Upper lobe of left lung (tissue), 6 donors: ENCODE results near the gene ZNF414. TPM values are rescaled to one million over a fixed set of nuclear protein-coding genes. Genes with fewer than 3 reads are reported as not detected.

Source experiments
- ATAC-seq, 2 donors: fragments of 200-7000 bp; cut with Tn5 transposase; one replicate each; pipeline ENCODE4 v1.9.1; 2022; ENCODE audit warnings: mild to moderate bottlenecking in 2 of 2, moderate library complexity in 2 of 2; ENCODE audit not compliant: low FRiP score in 2 of 2
- DNase-seq, 2 donors: peaks; one replicate each; pipeline ENCODE4 v3.0.0-alpha.2; 2019 to 2020
- H3K27ac ChIP-seq, 4 donors: fragments of 200-600 bp; sonication (generic); one replicate each; pipeline ENCODE4 v1.5.1; 2016 to 2019
- H3K27me3 ChIP-seq, 4 donors: fragments of 200-600 bp; sonication (generic); one replicate each; pipeline ENCODE4 v1.5.1; 2017 to 2019
- H3K36me3 ChIP-seq, 4 donors: fragments of 200-600 bp; sonication (generic); one replicate each; pipeline ENCODE4 v1.5.1; 2016 to 2019
- H3K4me1 ChIP-seq, 4 donors: fragments of 200-600 bp; sonication (generic); one replicate each; pipeline ENCODE4 v1.5.1; 2018 to 2019
- H3K4me3 ChIP-seq, 4 donors: fragments of 200-600 bp; sonication (generic); one replicate each; pipeline ENCODE4 v1.5.1; 2017 to 2019; ENCODE audit warnings: mild to moderate bottlenecking in 2 of 4, moderate library complexity in 1 of 4
- H3K9me3 ChIP-seq, 4 donors: fragments of 200-600 bp; sonication (generic); one replicate each; pipeline ENCODE4 v1.5.1; 2018 to 2019
- CTCF ChIP-seq, 6 experiments: fragments of 450-650 bp in 4 of 6; fragments of 200-600 bp in 2 of 6; sonication (generic) in 2 of 6; IDR thresholded peaks; one replicate each; pipeline ENCODE4 v1.5.1; 2016 to 2019; ENCODE audit warnings: antibody characterized with exemption in 6 of 6
- EP300 ChIP-seq, 4 donors: sonication (generic); formaldehyde crosslinking; IDR thresholded peaks; one replicate each; pipeline ENCODE4 v1.5.1; 2017; ENCODE audit warnings: antibody characterized with exemption in 4 of 4, control low read depth in 2 of 4
- POLR2A ChIP-seq, 4 donors: fragments of 450-650 bp; IDR thresholded peaks; one replicate each; pipeline ENCODE4 v1.5.1; 2016 to 2017; ENCODE audit warnings: antibody characterized with exemption in 4 of 4, mild to moderate bottlenecking in 2 of 4
- POLR2AphosphoS5 ChIP-seq, 2 donors: sonication (generic); formaldehyde crosslinking; IDR thresholded peaks; one replicate each; pipeline ENCODE4 v1.5.1; 2017; ENCODE audit warnings: antibody characterized with exemption in 2 of 2
- WGBS, 2 donors: methylation state at CpG; one replicate each; pipeline ENCODE4 v1.1.5; 2017 to 2018; 5-methylcytosine and 5-hydroxymethylcytosine counted together
- total RNA-seq, 6 donors: library from RNA; depleted of rRNA in 4 of 6; stranded (reverse); fragments of >200 nt in 4 of 6; gene quantifications; one replicate each; pipeline versions ENCODE4 v1.1.0 to v1.2.1, GENCODE V29; 2016 to 2021
- donor health status: DM: no; HTN: no; CAD: no; lungs with moderate emphysema.
- donor health status: DM: no; HTN: yes; CAD: no; lungs with severe emphysema.

Gene ZNF414
- total RNA-seq, 6 donors from 2014 or later: 10.5 to 39.8 (median 25.4) TPM

GRCh38 chr19:8466018-8466417, 47.9 kb downstream of the ZNF414 start:
- 83 to 92% methylated on average over 4 of the region's 4 CpGs for WGBS, 2 donors
- H3K36me3 ChIP-seq: peaks cover 41 to 84% (median 64%) of the 10 kb centered on the region in 4 donors

GRCh38 chr19:8463365-8463764, 50.6 kb downstream of the ZNF414 start:
- Histone ChIP-seq H3K4me3 (no peak overlapping the region), H3K36me3 (peaks cover 26 to 58% (median 41%) of the 10 kb centered on the region in 4 donors), H3K9me3 (no peaks in the 10 kb centered on the region), H3K27me3 (no peaks in the 10 kb centered on the region), H3K27ac (peak overlapping the region in 3 of 4 donors; percentile 1 to 39 (median 22)), H3K4me1 (peaks cover 40 to 52% (median 45%) of the 10 kb centered on the region in 4 donors)
- WGBS, 2 donors: 63 to 78% methylated on average over 8 of the region's 8 CpGs
- DNase-seq (no peak), ATAC-seq (no peak)
- TF ChIP-seq CTCF (IDR thresholded peaks at IDR 0.05) (no peak), POLR2A (IDR thresholded peaks at IDR 0.05) (no peak), POLR2AphosphoS5 (IDR thresholded peaks at IDR 0.05) (no peak), EP300 (IDR thresholded peaks at IDR 0.05) (no peak)

More at GRCh38 chr19:8466018-8466417, 47.9 kb downstream of the ZNF414 start:
- no peaks in the 10 kb centered on the region for H3K27me3 ChIP-seq
- no peak for ATAC-seq
- no peak for DNase-seq
- H3K4me1 ChIP-seq: peaks cover 13 to 26% (median 19%) of the 10 kb centered on the region in 4 donors
- H3K4me3 ChIP-seq: no peak overlapping the region
- TF ChIP-seq EP300 (IDR thresholded peaks at IDR 0.05) (no peak), CTCF (IDR thresholded peaks at IDR 0.05) (no peak), POLR2A (IDR thresholded peaks at IDR 0.05) (no peak), POLR2AphosphoS5 (IDR thresholded peaks at IDR 0.05) (no peak)
- H3K27ac ChIP-seq: no peak overlapping the region
- no peaks in the 10 kb centered on the region for H3K9me3 ChIP-seq

GRCh38 chr19:8462571-8462970, 51.4 kb downstream of the ZNF414 start:
- TF ChIP-seq EP300 (IDR thresholded peaks at IDR 0.05) (no peak), POLR2A (IDR thresholded peaks at IDR 0.05) (no peak), CTCF (IDR thresholded peaks at IDR 0.05) (no peak), POLR2AphosphoS5 (IDR thresholded peaks at IDR 0.05) (no peak)
- ATAC-seq (no peak), DNase-seq (no peak)
- Histone ChIP-seq H3K27ac (no peak overlapping the region), H3K4me3 (no peak overlapping the region), H3K4me1 (peaks cover 48 to 60% (median 53%) of the 10 kb centered on the region in 4 donors), H3K36me3 (peaks cover 24 to 50% (median 38%) of the 10 kb centered on the region in 4 donors), H3K27me3 (no peaks in the 10 kb centered on the region), H3K9me3 (no peaks in the 10 kb centered on the region)
- 69 to 80% methylated on average over 5 of the region's 5 CpGs for WGBS, 2 donors

- Histone ChIP-seq H3K4me1 (peaks cover 54 to 66% (median 59%) of the 10 kb centered on the region in 4 donors), H3K36me3 (peaks cover 19 to 48% (median 32%) of the 10 kb centered on the region in 4 donors), H3K4me3 (no peak overlapping the region), H3K9me3 (no peaks in the 10 kb centered on the region), H3K27ac (no peak overlapping the region), H3K27me3 (no peaks in the 10 kb centered on the region)
- TF ChIP-seq CTCF (IDR thresholded peaks at IDR 0.05) (no peak), POLR2A (IDR thresholded peaks at IDR 0.05) (no peak), POLR2AphosphoS5 (IDR thresholded peaks at IDR 0.05) (no peak), EP300 (IDR thresholded peaks at IDR 0.05) (no peak)
- DNase-seq (no peak), ATAC-seq (no peak)
- WGBS, 2 donors: 87% methylated on average over 14 of the region's 14 CpGs
These were observed 52.1 kb downstream of the ZNF414 start for GRCh38 chr19:8461891-8462290.

GRCh38 chr19:8461376-8461775, 52.6 kb downstream of the ZNF414 start:
- WGBS, 2 donors: 87 to 90% methylated on average over 4 of the region's 4 CpGs
- no peaks in the 10 kb centered on the region for H3K9me3 ChIP-seq
- H3K4me1 ChIP-seq: peaks cover 58 to 66% (median 64%) of the 10 kb centered on the region in 4 donors
- ATAC-seq (no peak), DNase-seq (no peak)
- peak overlapping the region in 1 of 4 donors; percentile 57 for H3K27ac ChIP-seq
- no peaks in the 10 kb centered on the region for H3K27me3 ChIP-seq
- no peak for TF ChIP-seq EP300 (IDR thresholded peaks at IDR 0.05)
- TF ChIP-seq CTCF (IDR thresholded peaks at IDR 0.05): no peak
- no peak for TF ChIP-seq POLR2A (IDR thresholded peaks at IDR 0.05)
- no peak for TF ChIP-seq POLR2AphosphoS5 (IDR thresholded peaks at IDR 0.05)
- H3K4me3 ChIP-seq: no peak overlapping the region
- H3K36me3 ChIP-seq: peaks cover 17 to 48% (median 32%) of the 10 kb centered on the region in 4 donors
